ENCODE results near the gene RNASE13.
"Not testable (repeated sequence)": the region's sequence is repeated elsewhere in the genome, so short reads cannot be mapped to it uniquely, and the experiment has no call there.

The RNASE13 gene

GRCh38 chr14:21019366-21019765 is 15.2 kb downstream of the RNASE13 start:
- DNase-seq = no peak

GRCh38 chr14:21018781-21019180 is 15.8 kb downstream of the RNASE13 start:
- no peak for DNase-seq

- DNase-seq = no peak
These were observed 16.3 kb downstream of the RNASE13 start for GRCh38 chr14:21018286-21018685.

GRCh38 chr14:21017528-21018245 is 16.9 kb downstream of the RNASE13 start:
- DNase-seq = no peak

GRCh38 chr14:21016413-21017190 is 18.0 kb downstream of the RNASE13 start:
- DNase-seq = no peak

GRCh38 chr14:21015312-21015711 is 19.3 kb downstream of the RNASE13 start:
- no peak for DNase-seq

- DNase-seq = peak; percentile 79
These were observed 19.8 kb downstream of the RNASE13 start for GRCh38 chr14:21014761-21015190.

GRCh38 chr14:21011136-21011535 is 23.5 kb downstream of the RNASE13 start:
- no peak for DNase-seq

GRCh38 chr14:21009721-21010120 is 24.9 kb downstream of the RNASE13 start:
- DNase-seq = not testable (repeated sequence)

GRCh38 chr14:21003788-21004346 is 30.7 kb downstream of the RNASE13 start:
- DNase-seq = no peak

GRCh38 chr14:21001218-21001617 is 33.4 kb downstream of the RNASE13 start:
- DNase-seq = no peak

- no peak for DNase-seq
These were observed 35.0 kb downstream of the RNASE13 start for GRCh38 chr14:20999591-20999990.

GRCh38 chr14:20998674-20999366 is 35.8 kb downstream of the RNASE13 start, which contains the start of gene SLC39A2:
SLC39A2 (plus strand) TSS chr14:20999293; CDS start chr14:20999447, 154 bp downstream.
- no peak for DNase-seq

- no peak for DNase-seq
These were observed 36.5 kb downstream of the RNASE13 start for GRCh38 chr14:20998139-20998538.

- no peak for DNase-seq
These were observed 37.0 kb downstream of the RNASE13 start for GRCh38 chr14:20997564-20997963.

GRCh38 chr14:20997115-20997514 is 37.5 kb downstream of the RNASE13 start:
- no peak for DNase-seq

- DNase-seq = no peak
These were observed 38.1 kb downstream of the RNASE13 start for GRCh38 chr14:20996521-20996920.

- peak; percentile 89 for DNase-seq
These were observed 44.6 kb downstream of the RNASE13 start, which contains the start of gene METTL17 for GRCh38 chr14:20989787-20990600. METTL17 (plus strand) TSS chr14:20989980; CDS start chr14:20990003, 23 bp downstream.

- no peak for DNase-seq
These were observed 45.2 kb downstream of the RNASE13 start for GRCh38 chr14:20989471-20989786.

- no peak for DNase-seq
These were observed 45.7 kb downstream of the RNASE13 start for GRCh38 chr14:20988717-20989470.

- no peak for DNase-seq
These were observed 47.8 kb downstream of the RNASE13 start for GRCh38 chr14:20986811-20987210.

- DNase-seq = not testable (repeated sequence)
These were observed 49.0 kb downstream of the RNASE13 start for GRCh38 chr14:20985650-20986049.
